GM12874 (cell line): Measurements from ENCODE around the gene ADAMTS15.

Source experiments
- TF ChIP-seq, protein P1 (sequence below): IDR thresholded peaks from 2 replicates; pipeline ENCODE4 v1.5.1; 2011; ENCODE audit warnings: low read depth, mild to moderate bottlenecking, control low read depth, low read length, moderate library complexity; ENCODE audit not compliant: insufficient read depth

ADAMTS15 gene

DNA sequence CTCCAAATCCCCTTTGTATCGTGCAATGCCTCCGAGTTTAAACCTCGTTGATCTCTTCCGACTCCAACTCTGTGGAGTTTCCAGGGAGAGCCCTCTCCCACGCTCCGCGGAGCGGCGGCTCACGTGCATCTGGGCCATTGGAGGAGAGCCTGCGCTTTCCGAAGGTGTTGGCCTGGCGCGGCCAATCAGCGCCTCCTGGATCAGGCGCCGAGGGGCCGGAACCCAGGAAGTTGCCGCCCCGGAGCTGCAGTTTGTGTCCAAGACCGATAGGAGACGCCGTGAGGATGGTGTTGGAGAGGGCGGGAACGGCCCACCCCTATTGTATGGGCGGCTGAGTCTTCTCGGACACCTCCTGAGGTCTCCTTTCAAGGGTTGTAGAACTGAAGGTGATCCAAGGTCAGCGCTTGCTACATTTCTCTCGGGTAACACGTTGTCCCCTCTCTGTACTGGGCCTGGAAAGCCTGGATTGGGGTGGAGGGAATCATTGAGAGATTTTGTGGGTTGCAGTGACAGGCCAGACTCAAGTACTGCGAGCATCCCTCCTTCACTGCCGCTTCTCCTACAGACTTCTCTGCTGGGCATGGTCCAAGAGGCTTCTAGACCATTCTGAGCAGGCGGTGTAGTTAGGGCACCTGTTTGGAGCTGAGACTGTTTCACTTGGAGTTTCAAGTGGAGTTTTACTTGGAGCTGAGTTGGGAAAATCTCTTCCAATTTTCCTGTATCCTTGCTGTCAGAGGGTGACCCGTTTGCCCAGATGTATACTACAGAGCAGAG is 1.7 kb downstream of the ADAMTS15 start:
- TF ChIP-seq, protein P1, sequence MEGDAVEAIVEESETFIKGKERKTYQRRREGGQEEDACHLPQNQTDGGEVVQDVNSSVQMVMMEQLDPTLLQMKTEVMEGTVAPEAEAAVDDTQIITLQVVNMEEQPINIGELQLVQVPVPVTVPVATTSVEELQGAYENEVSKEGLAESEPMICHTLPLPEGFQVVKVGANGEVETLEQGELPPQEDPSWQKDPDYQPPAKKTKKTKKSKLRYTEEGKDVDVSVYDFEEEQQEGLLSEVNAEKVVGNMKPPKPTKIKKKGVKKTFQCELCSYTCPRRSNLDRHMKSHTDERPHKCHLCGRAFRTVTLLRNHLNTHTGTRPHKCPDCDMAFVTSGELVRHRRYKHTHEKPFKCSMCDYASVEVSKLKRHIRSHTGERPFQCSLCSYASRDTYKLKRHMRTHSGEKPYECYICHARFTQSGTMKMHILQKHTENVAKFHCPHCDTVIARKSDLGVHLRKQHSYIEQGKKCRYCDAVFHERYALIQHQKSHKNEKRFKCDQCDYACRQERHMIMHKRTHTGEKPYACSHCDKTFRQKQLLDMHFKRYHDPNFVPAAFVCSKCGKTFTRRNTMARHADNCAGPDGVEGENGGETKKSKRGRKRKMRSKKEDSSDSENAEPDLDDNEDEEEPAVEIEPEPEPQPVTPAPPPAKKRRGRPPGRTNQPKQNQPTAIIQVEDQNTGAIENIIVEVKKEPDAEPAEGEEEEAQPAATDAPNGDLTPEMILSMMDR, result no peak

DNA sequence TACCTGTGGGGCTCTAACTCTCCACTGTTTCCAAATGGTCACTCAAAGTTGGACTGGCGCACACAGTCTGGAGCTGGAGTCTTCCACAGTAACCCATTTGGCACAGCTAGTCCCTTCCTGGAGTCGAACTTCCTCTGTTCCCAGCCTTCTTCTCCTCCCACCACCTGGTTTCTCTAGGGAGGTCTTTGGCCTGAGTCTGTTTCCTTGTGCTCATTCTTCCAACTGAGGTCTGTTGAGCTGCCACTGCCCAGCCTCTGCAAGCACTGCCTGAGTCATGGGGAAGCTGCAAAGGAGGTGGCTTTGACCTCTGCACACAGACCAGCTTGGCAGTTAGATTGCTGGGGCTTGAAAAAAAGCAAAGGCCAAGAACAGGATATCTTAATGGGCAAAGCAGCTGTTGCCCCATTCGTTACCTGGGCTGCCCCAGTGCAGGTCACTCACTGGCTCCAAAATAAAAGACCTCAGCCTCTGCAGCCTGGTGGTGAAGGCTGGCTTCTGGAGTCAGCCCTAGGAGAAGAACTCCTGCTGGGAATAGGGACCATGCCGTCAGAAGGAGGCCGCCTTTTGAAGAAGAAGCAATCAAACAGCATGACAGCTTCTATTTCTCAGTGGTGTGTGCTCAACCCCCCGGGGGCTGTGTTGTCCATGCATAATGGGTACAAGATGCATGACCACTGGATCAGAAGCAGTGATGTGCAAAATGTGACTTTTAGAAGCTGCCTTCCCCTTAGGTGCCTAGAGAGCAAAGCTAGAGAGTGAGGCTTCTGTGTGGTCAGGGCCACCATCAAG is 3.0 kb downstream of the ADAMTS15 start:
- TF ChIP-seq, protein P1, result no peak

DNA sequence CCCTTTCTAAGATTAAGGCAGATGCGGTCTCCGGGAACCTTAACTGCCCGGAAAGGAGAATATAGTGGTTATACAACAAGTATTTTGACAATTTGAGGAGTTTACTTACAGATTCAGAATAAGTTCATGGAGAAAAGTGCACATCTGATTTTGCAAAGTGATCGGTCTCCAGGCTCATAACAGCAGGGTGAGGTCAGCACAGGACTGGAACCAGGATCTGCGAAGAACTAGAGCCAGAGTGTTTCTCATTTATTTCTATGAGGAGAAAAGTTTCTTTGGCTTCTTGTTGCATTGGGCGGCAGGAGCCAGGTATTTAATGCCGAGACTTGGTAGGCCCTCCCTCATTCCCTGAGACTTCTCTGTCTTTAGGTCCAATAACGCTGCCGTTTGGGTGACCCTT is 3.7 kb downstream of the ADAMTS15 start:
- TF ChIP-seq, protein P1, result no peak

DNA sequence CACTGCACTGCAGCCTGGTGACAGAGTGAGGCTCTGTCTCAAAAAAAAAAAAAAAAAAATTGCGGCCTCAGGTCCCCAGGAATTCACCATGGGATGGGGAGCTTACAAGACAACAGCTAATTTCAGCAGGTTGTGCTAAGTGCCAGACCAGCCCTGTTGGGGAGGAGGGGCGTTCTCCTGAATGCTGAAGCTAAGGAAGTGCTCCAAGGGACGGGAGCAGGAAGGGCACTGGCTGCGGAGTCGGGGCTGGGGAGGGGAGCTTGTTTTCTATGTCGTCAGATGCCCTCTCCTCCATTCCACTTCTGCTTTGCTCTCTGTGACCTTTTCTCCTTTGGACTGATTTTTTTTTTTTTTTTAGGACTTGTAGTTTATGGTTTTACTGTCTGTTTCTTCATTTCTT is 4.5 kb downstream of the ADAMTS15 start:
- TF ChIP-seq, protein P1, result no peak

DNA sequence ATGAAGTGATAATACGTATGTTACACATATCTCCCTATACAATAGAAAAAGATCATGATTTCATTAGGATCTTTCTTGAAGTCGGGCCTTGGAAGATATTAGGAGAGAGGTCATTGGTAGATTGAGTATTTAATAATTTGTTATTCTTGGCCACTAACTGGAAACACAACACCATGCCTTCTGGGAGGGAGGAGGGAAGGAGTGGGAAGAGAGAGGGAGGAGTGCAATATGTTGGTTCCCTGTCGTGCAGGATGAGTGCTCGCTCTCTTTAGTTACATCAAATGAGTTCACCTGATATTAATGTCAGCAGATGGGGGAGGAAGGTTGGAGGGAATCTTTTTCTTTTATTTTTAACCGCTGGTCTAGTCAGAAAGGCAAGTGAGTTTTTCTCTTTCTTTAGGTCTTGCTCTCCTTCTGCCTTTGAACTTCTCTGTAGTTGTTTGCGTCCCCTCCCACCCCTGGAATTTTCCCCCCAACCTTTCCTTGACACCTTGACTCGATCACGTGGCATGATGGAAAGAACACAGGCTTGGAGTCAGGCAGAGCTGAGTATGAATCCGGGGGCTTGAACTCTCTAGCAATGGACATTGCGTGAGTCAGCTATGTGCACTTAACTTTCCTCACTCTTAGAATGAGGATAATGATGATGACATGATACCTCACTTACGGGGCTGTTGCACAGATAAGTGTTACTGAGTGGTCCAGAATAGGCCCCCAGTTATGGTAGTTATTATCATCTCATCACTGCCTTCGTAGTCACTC is 6.2 kb downstream of the ADAMTS15 start:
- TF ChIP-seq, protein P1, result no peak

DNA sequence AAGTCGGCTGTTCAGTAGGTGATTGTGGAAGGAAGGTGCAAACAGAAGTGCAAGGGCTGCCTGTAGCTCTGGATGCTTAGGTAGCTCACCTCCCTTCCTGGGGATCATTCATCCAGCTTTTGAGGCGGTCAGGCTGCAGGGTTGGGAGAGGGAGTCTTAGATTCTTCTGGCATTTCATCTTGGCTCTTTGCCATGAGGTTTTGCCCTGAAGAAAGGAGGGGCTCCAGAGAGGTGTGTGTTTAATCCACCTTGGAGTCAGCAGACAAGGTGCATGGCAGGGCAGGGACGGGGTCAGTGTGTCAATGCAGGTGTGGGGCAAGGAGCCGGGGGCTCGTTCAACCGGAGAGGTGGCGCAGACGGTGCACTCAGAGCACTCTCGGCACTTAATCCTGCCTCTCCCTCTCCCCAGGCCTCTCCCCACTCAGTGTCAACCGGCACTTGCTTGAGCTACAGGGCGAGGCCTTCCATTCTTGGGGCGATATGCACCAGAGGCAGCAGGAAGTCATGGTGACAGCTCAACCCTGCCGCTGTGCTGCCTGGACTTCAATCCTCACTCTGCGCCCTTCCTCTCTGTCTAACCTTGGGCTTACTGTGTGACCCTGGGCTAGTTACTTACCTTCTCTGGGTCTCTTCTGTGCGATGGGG is 7.2 kb downstream of the ADAMTS15 start:
- TF ChIP-seq, protein P1, result no peak
